Right lobe of liver (tissue), 6 donors: ENCODE results near the gene HNRNPA2B1. TPM values are rescaled to one million over a fixed set of nuclear protein-coding genes. Genes with fewer than 3 reads are reported as not detected.
"Not testable (repeated sequence)": the region's sequence is repeated elsewhere in the genome, so short reads cannot be mapped to it uniquely, and the experiment has no call there.

Experiments
- ATAC-seq, 4 donors: fragments of 200-7000 bp; cut with Tn5 transposase; one replicate each; pipeline ENCODE4 v1.9.1; 2020; ENCODE audit warnings: mild to moderate bottlenecking in 4 of 4, moderate library complexity in 4 of 4
- DNase-seq, 3 donors: peaks; one replicate each; pipeline ENCODE4 v3.0.0-alpha.2; 2020
- H3K27ac ChIP-seq, 3 donors: fragments of 200-600 bp; one replicate each; pipeline ENCODE4 v1.8.0; 2022
- H3K27me3 ChIP-seq, 2 donors: fragments of 200-600 bp; one replicate each; pipeline ENCODE4 v1.8.0; 2022
- H3K36me3 ChIP-seq, 4 donors: fragments of 200-600 bp; sonication (generic) in 1 of 4; one replicate each; pipeline versions ENCODE4 v1.5.1 to v1.8.0; 2017 to 2022; ENCODE audit warnings: control low read depth in 1 of 4
- H3K4me1 ChIP-seq, 4 donors: fragments of 200-600 bp; sonication (generic) in 1 of 4; one replicate each; pipeline versions ENCODE4 v1.5.1 to v1.8.0; 2017 to 2022; ENCODE audit warnings: control low read depth in 1 of 4
- H3K4me3 ChIP-seq, 3 donors: fragments of 200-600 bp; one replicate each; pipeline ENCODE4 v1.8.0; 2022
- H3K9me3 ChIP-seq, 4 donors: fragments of 200-600 bp; sonication (generic) in 1 of 4; one replicate each; pipeline versions ENCODE4 v1.5.1 to v1.8.0; 2017 to 2022; ENCODE audit warnings: control low read depth in 1 of 4
- CTCF ChIP-seq, 4 donors: fragments of 200-600 bp in 3 of 4; fragments of 450-650 bp in 1 of 4; IDR thresholded peaks; one replicate each; pipeline versions ENCODE4 v1.5.1 to v1.8.0; 2016 to 2022; ENCODE audit warnings: antibody characterized with exemption in 4 of 4, mild to moderate bottlenecking in 2 of 4
- POLR2A ChIP-seq: fragments of 450-650 bp; IDR thresholded peaks from one replicate; pipeline ENCODE4 v1.6.1; 2017; ENCODE audit warnings: antibody characterized with exemption, mild to moderate bottlenecking
- WGBS: methylation state at CpG from one replicate; pipeline ENCODE4 v1.1.6; 2018; ENCODE audit warnings: low coverage, low lambda C conversion rate; ENCODE audit not compliant: insufficient coverage; ENCODE audit errors: missing lambda C conversion rate; 5-methylcytosine and 5-hydroxymethylcytosine counted together
- intact Hi-C, 2 donors: fragments of 100-400 bp; cut with DNase I; formaldehyde crosslinking; loops; one replicate each; pipeline versions ENCODE4 v1.11.2 to v1.14.1; 2022
- total RNA-seq, 6 experiments: library from RNA; depleted of rRNA in 2 of 6; stranded (reverse); fragments of >200 nt in 2 of 6; fragmentation: NEBNext Ultra II Directional in 3 of 6; extraction: Animal tissue kit (Norgen Biotek cat#: 25700) in 3 of 6; gene quantifications; one replicate each; pipeline versions ENCODE4 v1.1.0 to v1.2.4, GENCODE V29; 2016 to 2023
- donor health status: DM: no; HTN: yes; CAD: no.
- donor health status: DM: no; HTN: no; CAD: no.
- donor health status: DM: no; HTN: no; CAD: no.
- donor health status: DM: no; HTN: yes; CAD: no.
- donor health status: DM: no; HTN: yes; CAD: no.

HNRNPA2B1 gene
- total RNA-seq, 6 experiments from 2014 or later, result 93.5 to 252 (median 165) TPM

- H3K27ac ChIP-seq, result no peak overlapping the region
- peaks cover 27 to 78% (median 55%) of the 10 kb centered on the region in 4 donors for H3K36me3 ChIP-seq
- intact Hi-C loops, result no loop called here
- H3K4me3 ChIP-seq, result no peak overlapping the region
- WGBS, result 71% methylated on average over 5 of the region's 5 CpGs
- no peaks in the 10 kb centered on the region for H3K27me3 ChIP-seq
- DNase-seq, result no peak
- H3K4me1 ChIP-seq, result peaks cover 0 to 62% (median 22%) of the 10 kb centered on the region in 4 donors
- ATAC-seq, result no peak
- TF ChIP-seq POLR2A (no peak), CTCF (IDR thresholded peaks at IDR 0.05) (no peak)
- no peaks in the 10 kb centered on the region for H3K9me3 ChIP-seq
These were observed 5.4 kb downstream of the HNRNPA2B1 start for GRCh38 chr7:26195182-26195581.

GRCh38 chr7:26194764-26195163 is 5.8 kb downstream of the HNRNPA2B1 start:
- peaks cover 0 to 63% (median 22%) of the 10 kb centered on the region in 4 donors for H3K4me1 ChIP-seq
- H3K27me3 ChIP-seq, ATAC-seq, intact Hi-C loops, H3K9me3 ChIP-seq, H3K4me3 ChIP-seq, H3K27ac ChIP-seq, DNase-seq: not testable (repeated sequence)
- peaks cover 30 to 82% (median 57%) of the 10 kb centered on the region in 4 donors for H3K36me3 ChIP-seq
- WGBS, result 71% methylated on average over 7 of the region's 11 CpGs

GRCh38 chr7:26193432-26194207 is 6.9 kb downstream of the HNRNPA2B1 start:
- H3K4me1 ChIP-seq, result peaks cover 0 to 70% (median 21%) of the 10 kb centered on the region in 4 donors
- 74% methylated on average over 8 of the region's 8 CpGs for WGBS
- ATAC-seq (no peak), DNase-seq (no peak)
- TF ChIP-seq POLR2A (no peak), CTCF (IDR thresholded peaks at IDR 0.05) (no peak)
- H3K27me3 ChIP-seq, result no peaks in the 10 kb centered on the region
- H3K27ac ChIP-seq, result no peak overlapping the region
- no peaks in the 10 kb centered on the region for H3K9me3 ChIP-seq
- H3K4me3 ChIP-seq, result no peak overlapping the region
- intact Hi-C loops, result no loop called here
- H3K36me3 ChIP-seq, result peaks cover 30 to 94% (median 64%) of the 10 kb centered on the region in 4 donors

GRCh38 chr7:26192485-26193087 is 8.0 kb downstream of the HNRNPA2B1 start:
- H3K27me3 ChIP-seq, result no peaks in the 10 kb centered on the region
- DNase-seq (no peak), ATAC-seq (peak in 1 of 4 donors; percentile 6)
- no peaks in the 10 kb centered on the region for H3K9me3 ChIP-seq
- H3K4me1 ChIP-seq, result peaks cover 0 to 65% (median 22%) of the 10 kb centered on the region in 4 donors
- no peak for TF ChIP-seq CTCF (IDR thresholded peaks at IDR 0.05)
- no peak for TF ChIP-seq POLR2A
- H3K4me3 ChIP-seq, result no peak overlapping the region
- no peak overlapping the region for H3K27ac ChIP-seq
- intact Hi-C loops, result no loop called here
- H3K36me3 ChIP-seq, result peaks cover 30 to 95% (median 62%) of the 10 kb centered on the region in 4 donors
- 60% methylated on average over 3 of the region's 3 CpGs for WGBS

GRCh38 chr7:26191974-26192479 is 8.5 kb downstream of the HNRNPA2B1 start:
- no peaks in the 10 kb centered on the region for H3K27me3 ChIP-seq
- peaks cover 0 to 63% (median 21%) of the 10 kb centered on the region in 4 donors for H3K4me1 ChIP-seq
- H3K9me3 ChIP-seq, result no peaks in the 10 kb centered on the region
- WGBS, result 47% methylated on average over 1 of the region's 1 CpG
- no peak for ATAC-seq
- no peak for DNase-seq
- peaks cover 30 to 93% (median 60%) of the 10 kb centered on the region in 4 donors for H3K36me3 ChIP-seq
- no peak overlapping the region for H3K27ac ChIP-seq
- H3K4me3 ChIP-seq, result no peak overlapping the region
- no peak for TF ChIP-seq CTCF (IDR thresholded peaks at IDR 0.05)
- TF ChIP-seq POLR2A, result no peak
- intact Hi-C loops, result no loop called here
